ENCODE data around the gene NAA50. TPM values are rescaled to one million over a fixed set of nuclear protein-coding genes. Genes with fewer than 3 reads are reported as not detected.

The NAA50 gene
- polyA plus RNA-seq, 1 of the 3 experiments (the other 2 are of a cell fraction): 79.5 TPM

- DNase-seq: no peak
- WGBS (ENCODE audit: low lambda C conversion rate): 97% methylated on average over 2 of the region's 2 CpGs
- no peak overlapping the region for H3K4me3 ChIP-seq (ENCODE audit: low read depth in 2 of 2, low read length in 1 of 2)
- POLR2A ChIA-PET: no interaction called here
- no peaks in the 10 kb centered on the region; a peak in 1 of 4 replicates for H3K4me1 ChIP-seq (ENCODE audit: control insufficient read depth in 1 of 2, insufficient read depth in 2 of 2, low read depth in 1 of 2, low read length in 1 of 2)
- H3K79me2 ChIP-seq (ENCODE audit: insufficient read depth): peaks cover 100% of the 10 kb centered on the region
- peaks cover 48% of the 10 kb centered on the region for H4K20me1 ChIP-seq (ENCODE audit: insufficient read depth)
- H3F3A ChIP-seq (replicated peaks; ENCODE audit: insufficient read depth): no peaks in the 10 kb centered on the region
- no peaks in the 10 kb centered on the region for H3K9me3 ChIP-seq
- H2AFZ ChIP-seq (ENCODE audit: low read depth): no peak overlapping the region
- H3K27me3 ChIP-seq (ENCODE audit: insufficient read depth): no peaks in the 10 kb centered on the region
- no peaks in the 10 kb centered on the region for H3K9me2 ChIP-seq
- H3K4me2 ChIP-seq: no peak overlapping the region
- no peak for TF ChIP-seq EZH2phosphoT487 (IDR thresholded peaks at IDR 0.05; ENCODE audit: borderline replicate concordance, low read depth)
- TF ChIP-seq, protein P1, sequence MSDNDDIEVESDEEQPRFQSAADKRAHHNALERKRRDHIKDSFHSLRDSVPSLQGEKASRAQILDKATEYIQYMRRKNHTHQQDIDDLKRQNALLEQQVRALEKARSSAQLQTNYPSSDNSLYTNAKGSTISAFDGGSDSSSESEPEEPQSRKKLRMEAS (IDR thresholded peaks at IDR 0.05; ENCODE audit: low read depth): no peak
- no peak overlapping the region for H3K9ac ChIP-seq
- peaks cover 4 to 34% of the 10 kb centered on the region in 2 experiments for H3K36me3 ChIP-seq (replicated peaks in 1 of 2; ENCODE audit: control insufficient read depth in 1 of 2, insufficient read depth in 2 of 2, low read length in 1 of 2)
- CTCF ChIA-PET: interaction anchor here (1.8 to 2.4 kb wide), 2 partner anchors 7 to 17 kb away, joined by 10 to 12 read pairs; partner anchors contain the start of gene NAA50
- no peak overlapping the region for H3K27ac ChIP-seq (ENCODE audit: low read depth in 2 of 2, low read length in 1 of 2)
These were observed 17.4 kb downstream of the NAA50 start for GRCh38 chr3:113728661-113729060.

GRCh38 chr3:113721636-113722035 lies 24.4 kb downstream of the NAA50 start:
- H3K4me3 ChIP-seq (ENCODE audit: low read depth in 2 of 2, low read length in 1 of 2): no peak overlapping the region
- H3K9me2 ChIP-seq: no peaks in the 10 kb centered on the region
- no peaks in the 10 kb centered on the region for H3K27me3 ChIP-seq (ENCODE audit: insufficient read depth)
- no peaks in the 10 kb centered on the region for H3K9me3 ChIP-seq
- TF ChIP-seq EP300 (IDR thresholded peaks at IDR 0.05; ENCODE audit: borderline replicate concordance in 1 of 2, low read depth in 1 of 2, low read length in 1 of 2) (no peak), GABPA (IDR thresholded peaks at IDR 0.05; ENCODE audit: low read depth) (no peak), TEAD4 (IDR thresholded peaks at IDR 0.05; ENCODE audit: borderline replicate concordance, insufficient read depth) (no peak), RXRA (IDR thresholded peaks at IDR 0.05; ENCODE audit: borderline replicate concordance, low read depth) (no peak), USF1 (IDR thresholded peaks at IDR 0.05; ENCODE audit: borderline replicate concordance, low read depth) (no peak), EZH2phosphoT487 (IDR thresholded peaks at IDR 0.05; ENCODE audit: borderline replicate concordance, low read depth) (no peak), FOXM1 (IDR thresholded peaks at IDR 0.05; ENCODE audit: low read depth) (no peak), TCF12 (IDR thresholded peaks at IDR 0.05) (no peak)
- TF ChIP-seq, protein P1 (IDR thresholded peaks at IDR 0.05; ENCODE audit: low read depth): no peak
- TF ChIP-seq, protein P2, sequence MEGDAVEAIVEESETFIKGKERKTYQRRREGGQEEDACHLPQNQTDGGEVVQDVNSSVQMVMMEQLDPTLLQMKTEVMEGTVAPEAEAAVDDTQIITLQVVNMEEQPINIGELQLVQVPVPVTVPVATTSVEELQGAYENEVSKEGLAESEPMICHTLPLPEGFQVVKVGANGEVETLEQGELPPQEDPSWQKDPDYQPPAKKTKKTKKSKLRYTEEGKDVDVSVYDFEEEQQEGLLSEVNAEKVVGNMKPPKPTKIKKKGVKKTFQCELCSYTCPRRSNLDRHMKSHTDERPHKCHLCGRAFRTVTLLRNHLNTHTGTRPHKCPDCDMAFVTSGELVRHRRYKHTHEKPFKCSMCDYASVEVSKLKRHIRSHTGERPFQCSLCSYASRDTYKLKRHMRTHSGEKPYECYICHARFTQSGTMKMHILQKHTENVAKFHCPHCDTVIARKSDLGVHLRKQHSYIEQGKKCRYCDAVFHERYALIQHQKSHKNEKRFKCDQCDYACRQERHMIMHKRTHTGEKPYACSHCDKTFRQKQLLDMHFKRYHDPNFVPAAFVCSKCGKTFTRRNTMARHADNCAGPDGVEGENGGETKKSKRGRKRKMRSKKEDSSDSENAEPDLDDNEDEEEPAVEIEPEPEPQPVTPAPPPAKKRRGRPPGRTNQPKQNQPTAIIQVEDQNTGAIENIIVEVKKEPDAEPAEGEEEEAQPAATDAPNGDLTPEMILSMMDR (IDR thresholded peaks at IDR 0.05): no peak
- TF ChIP-seq, protein P3, sequence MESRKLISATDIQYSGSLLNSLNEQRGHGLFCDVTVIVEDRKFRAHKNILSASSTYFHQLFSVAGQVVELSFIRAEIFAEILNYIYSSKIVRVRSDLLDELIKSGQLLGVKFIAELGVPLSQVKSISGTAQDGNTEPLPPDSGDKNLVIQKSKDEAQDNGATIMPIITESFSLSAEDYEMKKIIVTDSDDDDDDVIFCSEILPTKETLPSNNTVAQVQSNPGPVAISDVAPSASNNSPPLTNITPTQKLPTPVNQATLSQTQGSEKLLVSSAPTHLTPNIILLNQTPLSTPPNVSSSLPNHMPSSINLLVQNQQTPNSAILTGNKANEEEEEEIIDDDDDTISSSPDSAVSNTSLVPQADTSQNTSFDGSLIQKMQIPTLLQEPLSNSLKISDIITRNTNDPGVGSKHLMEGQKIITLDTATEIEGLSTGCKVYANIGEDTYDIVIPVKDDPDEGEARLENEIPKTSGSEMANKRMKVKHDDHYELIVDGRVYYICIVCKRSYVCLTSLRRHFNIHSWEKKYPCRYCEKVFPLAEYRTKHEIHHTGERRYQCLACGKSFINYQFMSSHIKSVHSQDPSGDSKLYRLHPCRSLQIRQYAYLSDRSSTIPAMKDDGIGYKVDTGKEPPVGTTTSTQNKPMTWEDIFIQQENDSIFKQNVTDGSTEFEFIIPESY (IDR thresholded peaks at IDR 0.05; ENCODE audit: borderline replicate concordance, low read depth): no peak
- H3K79me2 ChIP-seq (ENCODE audit: insufficient read depth): peaks cover 38% of the 10 kb centered on the region
- no peak overlapping the region for H3K27ac ChIP-seq (ENCODE audit: low read depth in 2 of 2, low read length in 1 of 2)
- H2AFZ ChIP-seq (ENCODE audit: low read depth): no peak overlapping the region
- no peak overlapping the region for H3K4me2 ChIP-seq
- H3F3A ChIP-seq (replicated peaks; ENCODE audit: insufficient read depth): peaks cover 14% of the 10 kb centered on the region
- CTCF ChIA-PET: interaction anchor here (1.0 to 3.8 kb wide), 3 partner anchors 15 to 88 kb away, joined by 4 to 16 read pairs (median 10); partner anchors contain the start of gene NAA50
- peaks cover 0 to 5% of the 10 kb centered on the region in 2 experiments; a peak in 1 of 4 replicates for H3K4me1 ChIP-seq (ENCODE audit: control insufficient read depth in 1 of 2, insufficient read depth in 2 of 2, low read depth in 1 of 2, low read length in 1 of 2)
- POLR2A ChIA-PET: no interaction called here
- no peak for DNase-seq
- whole genome bisulfite sequencing (ENCODE audit: low lambda C conversion rate): 98% methylated on average over 3 of the region's 3 CpGs
- H4K20me1 ChIP-seq (ENCODE audit: insufficient read depth): no peaks in the 10 kb centered on the region
- H3K9ac ChIP-seq: no peak overlapping the region
- H3K36me3 ChIP-seq (replicated peaks in 1 of 2; ENCODE audit: control insufficient read depth in 1 of 2, insufficient read depth in 2 of 2, low read length in 1 of 2): peaks cover 58 to 64% of the 10 kb centered on the region in 2 experiments
